Prostate gland (tissue), 2 donors: ENCODE measurements around the gene MED27. TPM values are rescaled to one million over a fixed set of nuclear protein-coding genes. Genes with fewer than 3 reads are reported as not detected.

Experiments used
- DNase-seq: peaks from one replicate; pipeline ENCODE4 v3.0.0-alpha.2; 2019; ENCODE audit warnings: low spot score
- H3K27ac ChIP-seq, 2 donors: fragments of 200-600 bp; sonication (generic); 2 replicates each; pipeline ENCODE4 v1.5.1; 2017 to 2019
- H3K27me3 ChIP-seq: fragments of 200-600 bp; sonication (generic); replicated peaks from 2 replicates; pipeline ENCODE4 v1.5.1; 2019; ENCODE audit not compliant: insufficient read depth
- H3K36me3 ChIP-seq, 2 donors: fragments of 200-600 bp; sonication (generic); 1 replicate in 1 of 2; 2 replicates in 1 of 2; pipeline versions ENCODE4 v1.5.1 to v1.8.1; 2017 to 2019
- H3K4me1 ChIP-seq: fragments of 200-600 bp; sonication (generic); replicated peaks from 2 replicates; pipeline ENCODE4 v1.5.1; 2019
- H3K4me3 ChIP-seq, 2 donors: fragments of 200-600 bp; sonication (generic); 2 replicates each; pipeline ENCODE4 v1.5.1; 2017 to 2019
- H3K9me3 ChIP-seq: fragments of 200-600 bp; sonication (generic); 2 replicates; pipeline ENCODE4 v1.5.1; 2017
- POLR2A ChIP-seq: fragments of 450-650 bp; IDR thresholded peaks from one replicate; pipeline ENCODE4 v1.6.1; 2016; ENCODE audit warnings: antibody characterized with exemption, mild to moderate bottlenecking
- POLR2AphosphoS5 ChIP-seq: sonication (generic); formaldehyde crosslinking; IDR thresholded peaks from one replicate; pipeline ENCODE4 v1.6.1; 2017; ENCODE audit warnings: antibody characterized with exemption
- WGBS: methylation state at CpG from one replicate; pipeline ENCODE4 v1.1.5; 2018; 5-methylcytosine and 5-hydroxymethylcytosine counted together
- intact Hi-C: fragments of 100-400 bp; cut with DNase I; formaldehyde crosslinking; loops from one replicate; pipeline ENCODE4 v1.14.2; 2022
- total RNA-seq, 2 donors: library from RNA; depleted of rRNA; stranded (reverse); fragments of >200 nt; gene quantifications; one replicate each; pipeline ENCODE4 v1.1.0, GENCODE V29; 2016
- TF ChIP-seq, protein P1 (sequence below), 4 experiments: fragments of 200-600 bp in 2 of 4; fragments of 450-650 bp in 2 of 4; sonication (generic) in 2 of 4; IDR thresholded peaks; 1 replicate in 3 of 4; 2 replicates in 1 of 4; pipeline ENCODE4 v1.5.1; 2016 to 2019; ENCODE audit warnings: antibody characterized with exemption in 4 of 4, mild to moderate bottlenecking in 2 of 4, moderate library complexity in 2 of 4

The MED27 gene
- total RNA-seq, 2 donors from 2014 or later = 17.4 to 22.7 TPM

GRCh38 chr9:131891598-131891997, 188.1 kb downstream of the MED27 start:
- H3K36me3 ChIP-seq = no peaks in the 10 kb centered on the region
- TF ChIP-seq POLR2AphosphoS5 = no peak
- H3K27ac ChIP-seq = no peak overlapping the region
- WGBS = 90% methylated on average over 8 of the region's 8 CpGs
- no peak overlapping the region for H3K4me3 ChIP-seq
- H3K4me1 ChIP-seq = no peaks in the 10 kb centered on the region
- H3K27me3 ChIP-seq = no peaks in the 10 kb centered on the region
- intact Hi-C loops = no loop called here
- no peak for DNase-seq
- H3K9me3 ChIP-seq = no peaks in the 10 kb centered on the region

- no peak for DNase-seq
- WGBS = 65% methylated on average over 11 of the region's 11 CpGs
Observed at GRCh38 chr9:131889437-131890251, 190.0 kb downstream of the MED27 start.

GRCh38 chr9:131888923-131889322, 190.7 kb downstream of the MED27 start:
- Histone ChIP-seq H3K4me3 (no peak overlapping the region), H3K36me3 (no peaks in the 10 kb centered on the region), H3K4me1 (no peaks in the 10 kb centered on the region), H3K9me3 (no peaks in the 10 kb centered on the region), H3K27me3 (no peaks in the 10 kb centered on the region), H3K27ac (no peak overlapping the region)
- intact Hi-C loops = no loop called here
- 75% methylated on average over 2 of the region's 2 CpGs for WGBS
- DNase-seq = no peak
- TF ChIP-seq, protein P1, sequence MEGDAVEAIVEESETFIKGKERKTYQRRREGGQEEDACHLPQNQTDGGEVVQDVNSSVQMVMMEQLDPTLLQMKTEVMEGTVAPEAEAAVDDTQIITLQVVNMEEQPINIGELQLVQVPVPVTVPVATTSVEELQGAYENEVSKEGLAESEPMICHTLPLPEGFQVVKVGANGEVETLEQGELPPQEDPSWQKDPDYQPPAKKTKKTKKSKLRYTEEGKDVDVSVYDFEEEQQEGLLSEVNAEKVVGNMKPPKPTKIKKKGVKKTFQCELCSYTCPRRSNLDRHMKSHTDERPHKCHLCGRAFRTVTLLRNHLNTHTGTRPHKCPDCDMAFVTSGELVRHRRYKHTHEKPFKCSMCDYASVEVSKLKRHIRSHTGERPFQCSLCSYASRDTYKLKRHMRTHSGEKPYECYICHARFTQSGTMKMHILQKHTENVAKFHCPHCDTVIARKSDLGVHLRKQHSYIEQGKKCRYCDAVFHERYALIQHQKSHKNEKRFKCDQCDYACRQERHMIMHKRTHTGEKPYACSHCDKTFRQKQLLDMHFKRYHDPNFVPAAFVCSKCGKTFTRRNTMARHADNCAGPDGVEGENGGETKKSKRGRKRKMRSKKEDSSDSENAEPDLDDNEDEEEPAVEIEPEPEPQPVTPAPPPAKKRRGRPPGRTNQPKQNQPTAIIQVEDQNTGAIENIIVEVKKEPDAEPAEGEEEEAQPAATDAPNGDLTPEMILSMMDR (IDR thresholded peaks at IDR 0.05) = no peak
- no peak for TF ChIP-seq POLR2AphosphoS5
- TF ChIP-seq POLR2A = no peak

More at GRCh38 chr9:131889437-131890251, 190.0 kb downstream of the MED27 start:
- Histone ChIP-seq H3K27ac (no peak overlapping the region), H3K36me3 (no peaks in the 10 kb centered on the region), H3K9me3 (no peaks in the 10 kb centered on the region), H3K27me3 (no peaks in the 10 kb centered on the region), H3K4me1 (no peaks in the 10 kb centered on the region), H3K4me3 (no peak overlapping the region)
- intact Hi-C loops = no loop called here
- TF ChIP-seq POLR2AphosphoS5 = no peak
- TF ChIP-seq, protein P1 (IDR thresholded peaks at IDR 0.05) = no peak
- TF ChIP-seq POLR2A = no peak

- intact Hi-C loops = no loop called here
- Histone ChIP-seq H3K27ac (no peak overlapping the region), H3K27me3 (no peaks in the 10 kb centered on the region), H3K36me3 (no peaks in the 10 kb centered on the region), H3K9me3 (no peaks in the 10 kb centered on the region), H3K4me3 (no peak overlapping the region), H3K4me1 (no peaks in the 10 kb centered on the region)
- TF ChIP-seq POLR2A (no peak), POLR2AphosphoS5 (no peak)
- no peak for DNase-seq
- WGBS = 89% methylated on average over 2 of the region's 2 CpGs
Observed at GRCh38 chr9:131887680-131888079, 192.0 kb downstream of the MED27 start.

DNA sequence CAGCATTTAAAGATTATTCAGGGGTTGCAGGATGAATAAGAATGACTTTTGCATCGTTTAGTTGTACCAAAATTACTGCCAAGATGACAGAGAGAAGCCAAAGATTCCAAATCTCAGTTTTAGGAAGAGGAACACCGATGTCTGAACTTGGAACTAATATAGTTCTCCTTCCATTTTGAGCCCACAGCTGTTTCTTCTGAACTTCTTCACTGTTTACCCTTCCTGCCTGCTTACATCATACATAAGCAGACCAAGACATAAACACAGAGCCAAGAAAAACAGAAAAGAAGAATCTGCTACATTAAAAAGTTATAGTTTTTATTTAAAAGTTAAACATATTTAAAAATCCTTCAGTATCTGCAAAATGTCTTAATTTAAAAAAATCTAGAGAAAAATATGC, 192.8 kb downstream of the MED27 start:
- TF ChIP-seq POLR2A (no peak), POLR2AphosphoS5 (no peak)
- TF ChIP-seq, protein P1 (IDR thresholded peaks at IDR 0.05) = no peak
- intact Hi-C loops = no loop called here
- DNase-seq = no peak
- no peaks in the 10 kb centered on the region for H3K4me1 ChIP-seq
- H3K27me3 ChIP-seq = no peaks in the 10 kb centered on the region
- no peaks in the 10 kb centered on the region for H3K36me3 ChIP-seq
- no peak overlapping the region for H3K4me3 ChIP-seq
- WGBS = 52% methylated on average over 2 of the region's 2 CpGs
- no peaks in the 10 kb centered on the region for H3K9me3 ChIP-seq
- H3K27ac ChIP-seq = no peak overlapping the region

DNA sequence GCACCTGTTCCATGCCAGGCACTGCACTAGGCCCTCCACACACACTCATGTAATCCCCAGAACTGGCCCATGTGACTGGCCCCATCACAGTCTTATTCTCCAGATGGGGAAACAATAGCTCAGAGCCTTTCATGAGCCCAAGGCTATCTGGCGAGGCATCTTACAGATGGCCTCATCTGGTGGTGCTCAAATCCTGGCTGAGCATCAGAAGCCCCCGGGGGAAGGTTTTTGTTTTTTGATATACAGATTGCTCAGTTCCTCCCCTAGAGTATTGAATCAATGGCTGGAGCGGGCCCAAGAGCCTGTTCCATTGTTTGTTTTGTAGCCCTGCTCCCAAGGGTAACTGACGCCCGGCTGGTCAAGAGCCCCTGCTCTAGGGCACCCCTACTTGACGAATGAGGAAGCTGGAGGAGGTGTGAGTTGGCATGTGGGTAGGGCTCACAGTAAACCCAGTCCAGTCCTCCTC, 194.5 kb downstream of the MED27 start:
- Histone ChIP-seq H3K9me3 (no peaks in the 10 kb centered on the region), H3K27me3 (no peaks in the 10 kb centered on the region), H3K4me1 (no peaks in the 10 kb centered on the region), H3K36me3 (no peaks in the 10 kb centered on the region), H3K27ac (no peak overlapping the region), H3K4me3 (no peak overlapping the region)
- DNase-seq = no peak
- 56% methylated on average over 6 of the region's 6 CpGs for WGBS
- TF ChIP-seq, protein P1 (IDR thresholded peaks at IDR 0.05) = no peak
- TF ChIP-seq POLR2AphosphoS5 (no peak), POLR2A (no peak)
- intact Hi-C loops = no loop called here
